Vagina (tissue), 2 donors: ENCODE data around the gene SLCO2B1. TPM values are rescaled to one million over a fixed set of nuclear protein-coding genes. Genes with fewer than 3 reads are reported as not detected.

Experiments
- DNase-seq, 2 donors: peaks; one replicate each; pipeline ENCODE4 v3.0.0-alpha.2; 2017; ENCODE audit errors: extremely low spot score in 2 of 2
- H3K27ac ChIP-seq: fragments of 200-600 bp; sonication (generic); one replicate; pipeline ENCODE4 v1.5.1; 2019
- H3K27me3 ChIP-seq: fragments of 200-600 bp; sonication (generic); one replicate; pipeline ENCODE4 v1.5.1; 2019
- H3K36me3 ChIP-seq, 2 donors: fragments of 200-600 bp; sonication (generic); one replicate each; pipeline ENCODE4 v1.5.1; 2017 to 2019
- H3K4me1 ChIP-seq: fragments of 200-600 bp; sonication (generic); one replicate; pipeline ENCODE4 v1.5.1; 2019
- H3K4me3 ChIP-seq, 2 donors: fragments of 200-600 bp; sonication (generic); 1 replicate in 1 of 2; 2 replicates in 1 of 2; pipeline ENCODE4 v1.5.1; 2016 to 2019
- H3K9me3 ChIP-seq: fragments of 200-600 bp; sonication (generic); one replicate; pipeline ENCODE4 v1.5.1; 2019
- CTCF ChIP-seq, 3 experiments: fragments of 450-650 bp in 2 of 3; fragments of 200-600 bp in 1 of 3; sonication (generic) in 1 of 3; IDR thresholded peaks; one replicate each; pipeline ENCODE4 v1.5.1; 2017 to 2019; ENCODE audit warnings: antibody characterized with exemption in 3 of 3, mild to moderate bottlenecking in 2 of 3, moderate library complexity in 2 of 3
- POLR2A ChIP-seq, 2 donors: fragments of 450-650 bp; IDR thresholded peaks; one replicate each; pipeline ENCODE4 v1.6.1; 2017; ENCODE audit warnings: antibody characterized with exemption in 2 of 2, mild to moderate bottlenecking in 2 of 2, moderate library complexity in 2 of 2
- POLR2AphosphoS5 ChIP-seq, 2 donors: sonication (generic); formaldehyde crosslinking; IDR thresholded peaks; one replicate each; pipeline ENCODE4 v1.9.0; 2017; ENCODE audit warnings: antibody characterized with exemption in 2 of 2, mild to moderate bottlenecking in 2 of 2, low read depth in 1 of 2; ENCODE audit not compliant: insufficient read depth in 1 of 2
- intact Hi-C: fragments of 100-400 bp; cut with DNase I; formaldehyde crosslinking; loops from one replicate; pipeline ENCODE4 v1.15.1; 2023
- total RNA-seq: library from RNA; depleted of rRNA; stranded (reverse); fragments of >200 nt; gene quantifications from one replicate; pipeline ENCODE4 v1.2.3, GENCODE V29; 2016

The SLCO2B1 gene
- total RNA-seq, 1 donor from 2014 or later: 55.5 TPM

- Histone ChIP-seq H3K4me1 (peaks cover 10% of the 10 kb centered on the region), H3K4me3 (no peak overlapping the region), H3K9me3 (no peaks in the 10 kb centered on the region), H3K27ac (no peak overlapping the region), H3K36me3 (no peaks in the 10 kb centered on the region), H3K27me3 (peaks cover 7% of the 10 kb centered on the region)
- DNase-seq: no peak
- TF ChIP-seq POLR2A (IDR thresholded peaks at IDR 0.05) (no peak), POLR2AphosphoS5 (IDR thresholded peaks at IDR 0.05; ENCODE audit: insufficient read depth in 1 of 2, low read depth in 1 of 2) (no peak), CTCF (IDR thresholded peaks at IDR 0.05) (no peak)
- intact Hi-C loops: no loop called here
Measured at GRCh38 chr11:75238595-75239440, 87.9 kb downstream of the SLCO2B1 start.

DNA sequence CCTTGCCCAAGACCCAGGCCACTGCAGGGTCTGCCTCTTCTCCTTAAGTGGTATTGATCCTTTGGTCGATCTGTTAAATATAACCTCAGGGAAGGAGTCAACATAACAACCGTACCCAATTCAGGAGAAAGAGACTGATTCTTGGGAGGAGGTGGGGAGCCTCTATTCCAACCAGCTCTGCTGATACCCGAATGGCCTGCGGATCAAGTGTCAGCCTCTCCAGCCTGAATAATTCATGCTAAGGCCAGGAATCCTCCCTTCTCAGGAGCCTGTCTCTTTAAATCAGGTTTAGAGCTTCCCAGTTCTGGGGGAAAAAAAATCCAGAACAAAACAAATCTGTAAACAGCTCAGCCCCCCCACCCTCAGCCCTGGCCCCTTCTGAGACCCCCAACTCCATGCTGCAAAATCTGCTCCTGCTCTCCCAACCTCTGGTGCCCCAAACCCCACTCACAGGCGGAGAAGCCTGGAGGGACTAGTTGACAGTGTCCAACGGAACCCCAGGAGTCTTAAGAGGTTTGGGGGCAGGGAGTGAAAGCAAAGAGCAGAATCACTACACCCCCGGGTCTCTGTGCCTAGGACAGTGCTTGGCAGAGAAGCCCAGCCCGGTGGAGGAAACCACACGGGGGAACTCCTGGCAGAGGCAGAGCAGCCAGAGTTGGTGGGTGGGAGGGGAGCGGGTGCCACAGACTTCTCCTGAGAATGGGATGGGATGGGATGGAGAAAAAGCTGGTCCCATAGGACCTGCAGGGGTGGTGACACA is 88.8 kb downstream of the SLCO2B1 start:
- Histone ChIP-seq H3K4me1 (peaks cover 10% of the 10 kb centered on the region), H3K36me3 (no peaks in the 10 kb centered on the region), H3K27me3 (peaks cover 7% of the 10 kb centered on the region), H3K4me3 (peak overlapping the region in 1 of 2 donors; percentile 71), H3K27ac (no peak overlapping the region), H3K9me3 (no peaks in the 10 kb centered on the region)
- no peak for DNase-seq
- intact Hi-C loops: loop anchor here (10.0 kb wide), 2 partner anchors 215 to 295 kb away; partner anchors contain the start of genes SPCS2 and XRRA1
- TF ChIP-seq POLR2A (IDR thresholded peaks at IDR 0.05) (no peak), CTCF (IDR thresholded peaks at IDR 0.05) (no peak), POLR2AphosphoS5 (IDR thresholded peaks at IDR 0.05; ENCODE audit: insufficient read depth in 1 of 2, low read depth in 1 of 2) (no peak)

DNA sequence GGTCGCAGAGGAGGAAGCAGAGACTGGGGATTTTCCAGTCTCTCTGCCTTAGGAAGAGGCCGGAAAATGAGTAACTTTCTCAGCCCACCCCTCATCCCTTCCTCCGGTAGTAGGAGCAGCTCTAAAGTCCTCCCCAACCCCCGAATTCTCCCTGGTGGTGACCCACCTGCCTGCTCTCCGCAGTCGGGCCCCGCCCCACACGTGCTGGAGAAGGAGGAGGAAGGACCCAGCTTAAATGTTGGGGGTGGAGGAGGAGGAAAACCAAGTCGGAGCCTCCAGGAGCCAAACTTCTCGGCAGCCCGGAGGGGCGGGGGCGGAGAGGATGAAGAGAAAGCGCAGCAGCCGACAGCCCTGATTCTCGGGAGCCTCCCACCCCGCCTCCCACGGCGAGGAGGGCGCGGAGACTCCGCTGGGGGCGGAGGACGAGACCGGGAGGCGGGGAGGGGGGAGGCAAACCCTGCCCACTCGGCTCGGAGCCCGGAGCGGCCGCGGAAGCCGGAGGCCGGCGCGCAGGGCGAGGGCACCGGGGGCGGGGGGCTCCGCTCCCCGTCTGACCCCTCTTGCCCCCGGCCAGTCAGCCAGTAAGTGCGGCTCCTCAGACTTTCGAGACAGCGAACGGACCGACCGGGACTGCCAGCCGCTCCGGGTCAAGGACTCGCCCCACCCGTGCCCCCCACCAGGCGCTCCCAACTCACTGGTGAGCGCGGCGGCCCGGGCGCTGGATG is 89.6 kb downstream of the SLCO2B1 start, which contains the start of gene TPBGL:
Gene TPBGL (plus strand): TSS at position 464 of the 725 bp plus-strand sequence. CDS start 276 bp downstream, outside the sequence.
- peaks cover 10% of the 10 kb centered on the region for H3K4me1 ChIP-seq
- peaks cover 7% of the 10 kb centered on the region for H3K27me3 ChIP-seq
- intact Hi-C loops: loop anchor here (10.0 kb wide), 2 partner anchors 216 to 296 kb away; partner anchors contain the start of genes SPCS2 and XRRA1
- no peak within 1 kb of the TSS for H3K27ac ChIP-seq
- TF ChIP-seq CTCF (IDR thresholded peaks at IDR 0.05) (no peak), POLR2AphosphoS5 (IDR thresholded peaks at IDR 0.05; ENCODE audit: insufficient read depth in 1 of 2, low read depth in 1 of 2) (no peak), POLR2A (IDR thresholded peaks at IDR 0.05) (no peak)
- H3K4me3 ChIP-seq: peak within 1 kb of the TSS; percentile 29 to 71
- DNase-seq: no peak
- H3K9me3 ChIP-seq: no peaks in the 10 kb centered on the region
- H3K36me3 ChIP-seq: no peaks in the 10 kb centered on the region

GRCh38 chr11:75241036-75241905 is 90.4 kb downstream of the SLCO2B1 start:
- Histone ChIP-seq H3K27me3 (peaks cover 7% of the 10 kb centered on the region), H3K27ac (no peak overlapping the region), H3K36me3 (no peaks in the 10 kb centered on the region), H3K4me1 (peaks cover 10% of the 10 kb centered on the region), H3K9me3 (no peaks in the 10 kb centered on the region), H3K4me3 (peak overlapping the region; percentile 29 to 71)
- no peak for DNase-seq
- intact Hi-C loops: loop anchor here (10.0 kb wide), 2 partner anchors 216 to 296 kb away; partner anchors contain the start of genes SPCS2 and XRRA1
- TF ChIP-seq POLR2A (IDR thresholded peaks at IDR 0.05) (no peak), CTCF (IDR thresholded peaks at IDR 0.05) (peak; percentile 23 to 85 (median 74))
